Subcutaneous abdominal adipose tissue (tissue), 5 donors: ENCODE data around the gene ZFP36L2.

Source experiments
- H3K27ac ChIP-seq: one replicate; pipeline ENCODE4 v1.7.0; 2013; ENCODE audit warnings: low read depth, mild to moderate bottlenecking, inconsistent platforms, low read length, moderate library complexity
- H3K27me3 ChIP-seq, 5 donors: one replicate each; pipeline ENCODE4 v1.7.0; 2013; ENCODE audit warnings: low read length in 5 of 5, inconsistent platforms in 1 of 5; ENCODE audit not compliant: control insufficient read depth in 5 of 5, insufficient read depth in 4 of 5
- H3K36me3 ChIP-seq, 5 donors: one replicate each; pipeline ENCODE4 v1.7.0; 2013; ENCODE audit warnings: low read length in 5 of 5; ENCODE audit not compliant: control insufficient read depth in 5 of 5, insufficient read depth in 5 of 5
- H3K4me1 ChIP-seq, 5 donors: one replicate each; pipeline ENCODE4 v1.7.0; 2013; ENCODE audit warnings: low read length in 5 of 5, mild to moderate bottlenecking in 3 of 5, moderate library complexity in 1 of 5; ENCODE audit not compliant: control insufficient read depth in 5 of 5, insufficient read depth in 5 of 5
- H3K4me3 ChIP-seq, 5 donors: one replicate each; pipeline ENCODE4 v1.7.0; 2013; ENCODE audit warnings: low read length in 5 of 5, low read depth in 1 of 5
- H3K9ac ChIP-seq, 5 donors: one replicate each; pipeline ENCODE4 v1.7.0; 2013; ENCODE audit warnings: low read length in 5 of 5, mild to moderate bottlenecking in 4 of 5, moderate library complexity in 3 of 5
- H3K9me3 ChIP-seq, 5 donors: one replicate each; pipeline ENCODE4 v1.7.0; 2013; ENCODE audit warnings: low read length in 5 of 5; ENCODE audit not compliant: control insufficient read depth in 5 of 5
- donor health status: healthy.
- donor health status: healthy.
- donor health status: healthy.
- donor health status: healthy.
- donor health status: healthy.

The ZFP36L2 gene, protein sequence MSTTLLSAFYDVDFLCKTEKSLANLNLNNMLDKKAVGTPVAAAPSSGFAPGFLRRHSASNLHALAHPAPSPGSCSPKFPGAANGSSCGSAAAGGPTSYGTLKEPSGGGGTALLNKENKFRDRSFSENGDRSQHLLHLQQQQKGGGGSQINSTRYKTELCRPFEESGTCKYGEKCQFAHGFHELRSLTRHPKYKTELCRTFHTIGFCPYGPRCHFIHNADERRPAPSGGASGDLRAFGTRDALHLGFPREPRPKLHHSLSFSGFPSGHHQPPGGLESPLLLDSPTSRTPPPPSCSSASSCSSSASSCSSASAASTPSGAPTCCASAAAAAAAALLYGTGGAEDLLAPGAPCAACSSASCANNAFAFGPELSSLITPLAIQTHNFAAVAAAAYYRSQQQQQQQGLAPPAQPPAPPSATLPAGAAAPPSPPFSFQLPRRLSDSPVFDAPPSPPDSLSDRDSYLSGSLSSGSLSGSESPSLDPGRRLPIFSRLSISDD

DNA sequence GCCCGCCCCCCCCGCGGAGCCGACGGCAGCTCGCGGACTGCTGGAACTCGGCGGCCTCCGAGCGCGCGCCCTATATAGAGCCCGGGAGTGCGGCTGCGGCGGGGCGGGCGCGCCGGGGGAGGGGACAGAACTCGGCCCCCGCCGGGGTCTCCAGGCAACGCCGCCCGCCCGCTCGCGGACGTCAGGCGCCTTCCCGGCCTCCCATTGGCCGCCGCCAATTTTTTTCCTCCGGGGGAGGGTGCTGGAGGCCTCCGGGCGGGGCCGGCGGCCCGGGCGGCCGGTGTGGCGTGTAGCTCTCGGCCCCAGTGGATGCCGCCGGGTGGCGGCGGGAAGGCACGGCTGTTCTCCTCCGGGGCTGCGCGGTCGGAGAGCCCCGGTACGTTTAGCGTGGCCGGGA lies at the start of gene ZFP36L2:
TSS of gene ZFP36L2 (minus strand) at position 49 of the 397 bp plus-strand sequence. CDS start 291 bp downstream, outside the sequence.
- Histone ChIP-seq H3K4me3 (peak within 1 kb of the TSS; percentile 86 to 96 (median 95)), H3K4me1 (peaks cover 6 to 58% (median 52%) of the 10 kb centered on the region in 5 donors)

DNA sequence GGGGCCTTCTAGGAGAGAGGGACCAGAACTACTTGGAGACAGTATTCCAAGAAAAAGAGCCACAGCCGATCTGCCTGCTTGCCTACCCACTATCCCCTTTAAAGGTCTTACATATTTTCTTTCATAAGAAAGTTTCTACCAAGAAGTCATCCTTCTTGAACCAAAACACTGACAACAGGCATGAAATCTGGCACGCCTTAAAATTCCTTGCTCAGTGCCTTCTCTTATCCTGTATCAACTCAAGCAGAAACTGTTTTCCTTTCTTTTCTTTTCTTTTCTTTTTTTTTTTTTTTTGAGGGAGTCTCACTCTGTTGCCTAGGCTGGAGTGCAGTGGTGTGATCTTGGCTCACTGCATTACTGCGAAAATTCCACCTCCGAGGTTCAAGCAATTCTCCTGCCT lies 48.3 kb upstream of the ZFP36L2 start:
- Histone ChIP-seq H3K36me3 (peaks cover 0 to 6% (median 3%) of the 10 kb centered on the region in 5 donors), H3K27ac (no peak overlapping the region), H3K9ac (no peak overlapping the region), H3K9me3 (no peaks in the 10 kb centered on the region), H3K27me3 (no peaks in the 10 kb centered on the region), H3K4me1 (peaks cover 19 to 55% (median 47%) of the 10 kb centered on the region in 5 donors), H3K4me3 (no peak overlapping the region)

More for the DNA sequence above, at the start of gene ZFP36L2:
- peaks cover 16 to 44% (median 24%) of the 10 kb centered on the region in 5 donors for H3K36me3 ChIP-seq
- no peaks in the 10 kb centered on the region for H3K27me3 ChIP-seq
- H3K9ac ChIP-seq: peak within 1 kb of the TSS; percentile 63 to 93 (median 91)
- H3K27ac ChIP-seq: peak within 1 kb of the TSS; percentile 98
- no peaks in the 10 kb centered on the region for H3K9me3 ChIP-seq

DNA sequence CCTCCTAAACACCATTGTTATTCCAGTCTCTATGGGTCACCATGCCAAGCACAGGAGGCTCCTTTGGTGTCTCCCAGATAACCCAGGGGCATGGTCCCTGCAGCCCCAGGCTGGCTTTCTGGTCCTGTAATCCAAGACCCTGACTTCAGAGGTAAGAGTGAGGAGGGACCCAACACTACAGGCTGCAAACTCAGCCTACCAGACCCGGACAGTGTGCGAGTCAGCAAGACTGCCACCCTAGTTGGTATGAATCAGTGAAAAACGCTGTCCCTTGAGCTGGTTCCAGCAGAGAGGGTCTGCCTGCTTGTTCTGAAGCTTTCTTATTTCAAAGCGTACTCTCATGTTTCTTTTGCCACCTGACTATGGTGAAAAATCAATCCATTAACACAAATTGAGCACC lies 47.6 kb upstream of the ZFP36L2 start:
- no peaks in the 10 kb centered on the region for H3K27me3 ChIP-seq
- no peak overlapping the region for H3K9ac ChIP-seq
- H3K36me3 ChIP-seq: peaks cover 0 to 2% (median 0%) of the 10 kb centered on the region in 5 donors
- H3K4me3 ChIP-seq: no peak overlapping the region
- peak overlapping the region; percentile 27 for H3K27ac ChIP-seq
- H3K4me1 ChIP-seq: peaks cover 25 to 61% (median 53%) of the 10 kb centered on the region in 5 donors
- no peaks in the 10 kb centered on the region for H3K9me3 ChIP-seq

DNA sequence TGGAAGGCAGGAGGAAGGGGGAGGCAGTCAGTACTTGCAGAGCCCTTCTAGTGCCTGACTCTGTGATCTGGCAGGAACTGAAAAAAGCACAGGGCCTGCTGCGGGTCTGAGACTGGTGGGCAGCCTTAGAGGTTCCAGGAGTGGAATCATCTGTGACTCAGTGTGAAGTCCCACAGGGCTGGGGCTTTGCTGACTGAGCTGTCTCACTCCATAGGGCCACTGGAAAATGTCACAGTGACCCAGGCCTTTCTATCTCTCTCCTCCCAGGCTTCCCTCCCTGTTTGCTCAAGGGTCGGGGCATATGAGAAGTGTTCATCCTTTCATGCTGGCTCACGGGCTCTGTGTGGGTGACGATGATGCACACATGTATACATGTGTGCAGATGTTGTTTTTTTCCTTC lies 47.1 kb upstream of the ZFP36L2 start:
- H3K36me3 ChIP-seq: peaks cover 0 to 2% (median 0%) of the 10 kb centered on the region in 5 donors
- peak overlapping the region; percentile 27 for H3K27ac ChIP-seq
- peaks cover 29 to 65% (median 56%) of the 10 kb centered on the region in 5 donors for H3K4me1 ChIP-seq
- no peak overlapping the region for H3K4me3 ChIP-seq
- no peaks in the 10 kb centered on the region for H3K9me3 ChIP-seq
- H3K9ac ChIP-seq: peak overlapping the region in 1 of 5 donors; percentile 75
- H3K27me3 ChIP-seq: no peaks in the 10 kb centered on the region

DNA sequence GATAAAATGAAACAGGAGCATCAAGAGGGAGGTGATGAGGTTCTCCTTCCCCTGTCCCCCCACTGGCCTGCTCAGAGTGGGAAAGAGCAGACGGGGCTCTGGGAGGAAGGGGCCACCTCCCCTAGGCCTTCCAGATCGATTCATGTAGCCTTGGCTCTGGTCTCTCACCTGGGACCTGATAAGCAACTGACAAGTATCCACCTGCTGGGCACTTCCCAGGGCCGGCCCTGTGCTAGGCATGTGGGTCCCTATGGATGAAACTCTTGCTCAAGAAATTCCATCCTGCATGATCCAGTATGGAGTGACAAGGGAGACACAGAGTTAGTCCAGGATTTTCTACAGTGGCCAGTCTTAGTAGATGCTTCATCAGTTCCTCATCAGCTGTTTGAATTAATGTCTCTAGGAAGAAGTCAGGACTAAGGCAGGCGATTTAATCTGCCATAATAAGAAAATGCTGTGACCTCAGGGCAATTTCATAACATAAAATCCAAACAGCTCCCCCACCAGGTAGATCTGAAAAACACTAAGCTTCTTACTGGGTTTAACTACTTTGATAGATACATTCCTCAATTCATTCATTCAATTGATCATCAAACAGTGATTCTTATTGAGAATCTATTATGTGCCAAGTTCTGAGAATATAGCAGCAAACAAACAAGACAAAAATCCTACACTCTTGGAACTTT lies 44.7 kb upstream of the ZFP36L2 start:
- H3K36me3 ChIP-seq: peaks cover 0 to 2% (median 0%) of the 10 kb centered on the region in 5 donors
- H3K9me3 ChIP-seq: no peaks in the 10 kb centered on the region
- no peak overlapping the region for H3K4me3 ChIP-seq
- H3K9ac ChIP-seq: no peak overlapping the region
- peaks cover 20 to 67% (median 52%) of the 10 kb centered on the region in 5 donors for H3K4me1 ChIP-seq
- no peaks in the 10 kb centered on the region for H3K27me3 ChIP-seq
- H3K27ac ChIP-seq: peak overlapping the region; percentile 88

DNA sequence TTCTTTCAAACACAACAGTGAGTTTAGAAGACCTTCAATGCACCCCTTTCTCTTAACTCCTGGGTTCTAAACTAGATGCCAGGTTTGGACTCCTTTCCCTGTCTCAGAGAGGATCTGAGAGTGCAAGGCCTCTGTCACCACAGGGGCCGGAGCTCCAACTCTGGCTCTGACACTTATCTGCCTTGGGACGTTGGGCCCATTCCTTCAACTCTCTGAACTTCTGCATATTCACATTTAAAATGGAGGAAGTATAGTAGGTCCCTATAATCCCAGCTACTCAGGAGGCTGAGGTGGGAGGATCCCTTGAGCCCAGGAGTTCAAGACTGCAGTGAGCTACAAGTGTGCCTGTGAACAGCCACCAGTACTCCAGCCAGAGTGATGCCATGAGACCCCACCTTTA lies 44.1 kb upstream of the ZFP36L2 start:
- Histone ChIP-seq H3K4me1 (peaks cover 20 to 67% (median 51%) of the 10 kb centered on the region in 5 donors), H3K4me3 (no peak overlapping the region), H3K27ac (peak overlapping the region; percentile 88), H3K9ac (peak overlapping the region in 2 of 5 donors; percentile 29 to 68), H3K36me3 (peaks cover 0 to 2% (median 0%) of the 10 kb centered on the region in 5 donors), H3K9me3 (no peaks in the 10 kb centered on the region), H3K27me3 (no peaks in the 10 kb centered on the region)

DNA sequence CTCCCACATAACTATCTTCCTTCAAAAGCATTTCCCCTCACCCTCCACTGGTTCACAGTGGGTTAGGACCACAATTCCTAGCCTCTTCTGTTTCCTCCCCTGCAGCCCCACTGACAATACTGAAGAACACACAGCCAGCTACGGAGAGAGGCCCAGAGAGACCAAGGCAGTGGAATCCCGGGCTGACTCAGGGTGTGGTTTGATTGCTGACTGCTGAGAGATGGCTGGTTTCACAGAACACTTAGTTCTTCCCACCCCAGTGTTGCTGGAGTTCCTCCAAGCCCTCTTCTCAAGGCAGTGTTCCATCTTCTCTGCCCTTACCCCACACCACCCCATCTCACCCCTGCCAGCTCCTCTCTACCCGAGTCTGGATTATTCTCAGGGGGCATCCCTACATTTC lies 43.3 kb upstream of the ZFP36L2 start:
- Histone ChIP-seq H3K4me1 (peaks cover 22 to 74% (median 58%) of the 10 kb centered on the region in 5 donors), H3K4me3 (peak overlapping the region in 1 of 5 donors; percentile 29), H3K9ac (peak overlapping the region in 3 of 5 donors; percentile 29 to 68 (median 35))

DNA sequence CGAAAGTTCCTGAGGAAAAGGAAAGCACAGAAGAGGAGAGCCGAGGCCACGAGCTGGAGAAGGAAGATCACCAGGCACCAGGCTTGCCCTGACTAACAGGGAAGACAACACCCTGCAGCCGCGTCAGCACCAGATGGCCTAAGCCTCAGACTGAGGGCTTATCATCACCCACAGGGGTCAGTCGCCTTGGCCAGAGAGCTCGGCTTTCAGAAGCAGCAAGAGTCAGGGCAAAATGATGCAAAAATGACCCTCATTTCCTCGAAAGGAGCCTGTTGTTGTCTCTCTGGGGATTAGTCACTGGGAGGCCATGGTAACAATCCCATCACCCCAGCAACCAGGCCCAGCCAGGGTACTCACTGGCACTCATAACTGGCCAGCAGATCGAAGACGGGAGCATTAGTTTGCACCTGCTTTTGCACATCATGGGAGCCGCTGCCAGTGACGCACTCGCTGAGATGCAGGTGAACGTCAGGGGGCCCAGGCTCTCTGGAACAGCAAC lies 42.7 kb upstream of the ZFP36L2 start:
- peaks cover 0 to 2% (median 0%) of the 10 kb centered on the region in 5 donors for H3K36me3 ChIP-seq
- H3K9ac ChIP-seq: peak overlapping the region in 4 of 5 donors; percentile 4 to 35 (median 18)
- H3K4me3 ChIP-seq: peak overlapping the region; percentile 11 to 29 (median 23)
- H3K27ac ChIP-seq: peak overlapping the region; percentile 88
- peaks cover 22 to 78% (median 60%) of the 10 kb centered on the region in 5 donors for H3K4me1 ChIP-seq
- no peaks in the 10 kb centered on the region for H3K27me3 ChIP-seq
- H3K9me3 ChIP-seq: no peaks in the 10 kb centered on the region

More for the DNA sequence above, 43.3 kb upstream of the ZFP36L2 start:
- peak overlapping the region; percentile 88 for H3K27ac ChIP-seq
- H3K36me3 ChIP-seq: peaks cover 0 to 2% (median 0%) of the 10 kb centered on the region in 5 donors
- H3K27me3 ChIP-seq: no peaks in the 10 kb centered on the region
- H3K9me3 ChIP-seq: no peaks in the 10 kb centered on the region

DNA sequence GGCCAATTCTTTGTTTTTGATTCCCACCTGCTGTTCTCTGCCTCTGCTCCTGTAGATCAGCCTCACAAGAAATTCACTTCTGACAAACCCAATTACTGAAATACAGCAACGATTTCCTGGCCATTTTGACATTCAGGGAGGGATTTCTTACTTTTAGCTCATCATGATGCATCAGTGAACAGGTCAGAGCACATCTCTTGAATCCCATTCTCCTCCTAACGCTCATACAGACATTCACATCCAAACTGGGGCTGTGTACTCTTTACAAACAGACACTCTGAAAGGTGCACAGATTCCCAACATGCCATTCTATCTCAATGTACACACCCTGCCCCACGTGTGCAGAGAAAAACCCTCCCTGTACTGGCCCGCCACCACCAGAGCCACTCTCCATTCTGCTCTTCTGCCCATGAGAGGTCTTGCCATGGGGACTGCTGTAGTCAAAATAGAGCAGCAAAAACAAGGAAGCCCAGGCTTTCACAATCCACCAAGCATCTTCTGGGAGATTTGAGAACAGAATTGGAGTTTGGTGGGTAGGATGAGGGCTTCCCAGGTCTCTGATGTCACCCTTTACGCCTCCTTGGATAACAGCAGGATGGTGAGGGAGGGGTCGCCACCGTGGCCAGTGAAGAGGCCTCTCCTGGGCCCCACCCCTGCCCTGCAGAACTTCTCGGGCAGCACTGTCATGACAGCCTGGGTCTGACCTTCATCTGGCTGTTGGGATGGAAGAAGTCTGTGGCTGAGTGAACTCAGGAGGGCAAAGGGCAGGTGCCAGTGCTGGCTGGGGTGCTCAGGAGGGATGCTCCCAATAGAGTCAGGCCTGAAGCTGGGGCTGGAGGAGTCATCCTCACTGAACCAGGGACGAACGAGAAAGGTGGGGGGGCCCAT lies 41.9 kb upstream of the ZFP36L2 start:
- Histone ChIP-seq H3K4me3 (peak overlapping the region; percentile 11 to 29 (median 23)), H3K36me3 (no peaks in the 10 kb centered on the region), H3K9me3 (no peaks in the 10 kb centered on the region), H3K27me3 (no peaks in the 10 kb centered on the region), H3K4me1 (peaks cover 16 to 74% (median 53%) of the 10 kb centered on the region in 5 donors), H3K9ac (peak overlapping the region in 4 of 5 donors; percentile 4 to 29 (median 18)), H3K27ac (peak overlapping the region; percentile 88)
